ENCODE measurements around the gene FYN. TPM values are rescaled to one million over a fixed set of nuclear protein-coding genes. Genes with fewer than 3 reads are reported as not detected.

The FYN gene
- total RNA-seq, 2 donors from 2014 or later, result 25.7 to 83.1 TPM

GRCh38 chr6:111673532-111673931, 199.7 kb downstream of the FYN start:
- TF ChIP-seq, protein P1, sequence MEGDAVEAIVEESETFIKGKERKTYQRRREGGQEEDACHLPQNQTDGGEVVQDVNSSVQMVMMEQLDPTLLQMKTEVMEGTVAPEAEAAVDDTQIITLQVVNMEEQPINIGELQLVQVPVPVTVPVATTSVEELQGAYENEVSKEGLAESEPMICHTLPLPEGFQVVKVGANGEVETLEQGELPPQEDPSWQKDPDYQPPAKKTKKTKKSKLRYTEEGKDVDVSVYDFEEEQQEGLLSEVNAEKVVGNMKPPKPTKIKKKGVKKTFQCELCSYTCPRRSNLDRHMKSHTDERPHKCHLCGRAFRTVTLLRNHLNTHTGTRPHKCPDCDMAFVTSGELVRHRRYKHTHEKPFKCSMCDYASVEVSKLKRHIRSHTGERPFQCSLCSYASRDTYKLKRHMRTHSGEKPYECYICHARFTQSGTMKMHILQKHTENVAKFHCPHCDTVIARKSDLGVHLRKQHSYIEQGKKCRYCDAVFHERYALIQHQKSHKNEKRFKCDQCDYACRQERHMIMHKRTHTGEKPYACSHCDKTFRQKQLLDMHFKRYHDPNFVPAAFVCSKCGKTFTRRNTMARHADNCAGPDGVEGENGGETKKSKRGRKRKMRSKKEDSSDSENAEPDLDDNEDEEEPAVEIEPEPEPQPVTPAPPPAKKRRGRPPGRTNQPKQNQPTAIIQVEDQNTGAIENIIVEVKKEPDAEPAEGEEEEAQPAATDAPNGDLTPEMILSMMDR (IDR thresholded peaks at IDR 0.05), result no peak
- no peak for TF ChIP-seq POLR2A (IDR thresholded peaks at IDR 0.05)
- no peak for DNase-seq
- H3K27ac ChIP-seq, result no peak overlapping the region
- intact Hi-C loops (cut with DNase I), result no loop called here
- 73 to 77% methylated on average over 8 of the region's 8 CpGs for WGBS, 2 donors
- H3K36me3 ChIP-seq (replicated peaks in 1 of 2; ENCODE audit: insufficient read depth in 1 of 2, low read depth in 2 of 2), result no peaks in the 10 kb centered on the region
- H3K27me3 ChIP-seq, result no peaks in the 10 kb centered on the region
- no peak for ATAC-seq
- H3K4me3 ChIP-seq, result no peak overlapping the region
- H3K9me3 ChIP-seq, result no peaks in the 10 kb centered on the region
- peaks cover 8% of the 10 kb centered on the region for H3K4me1 ChIP-seq

GRCh38 chr6:111672761-111673450, 200.3 kb downstream of the FYN start:
- H3K27ac ChIP-seq, result no peak overlapping the region
- no peaks in the 10 kb centered on the region for H3K9me3 ChIP-seq
- no peaks in the 10 kb centered on the region for H3K36me3 ChIP-seq (replicated peaks in 1 of 2; ENCODE audit: insufficient read depth in 1 of 2, low read depth in 2 of 2)
- no peak for TF ChIP-seq POLR2A (IDR thresholded peaks at IDR 0.05)
- TF ChIP-seq, protein P1 (IDR thresholded peaks at IDR 0.05), result no peak
- ATAC-seq (no peak), DNase-seq (no peak)
- WGBS, 2 donors, result 73 to 74% methylated on average over 17 of the region's 17 CpGs
- peaks cover 8% of the 10 kb centered on the region for H3K4me1 ChIP-seq
- H3K4me3 ChIP-seq, result no peak overlapping the region
- H3K27me3 ChIP-seq, result no peaks in the 10 kb centered on the region
- intact Hi-C loops (cut with DNase I), result no loop called here

- H3K36me3 ChIP-seq (replicated peaks in 1 of 2; ENCODE audit: insufficient read depth in 1 of 2, low read depth in 2 of 2), result no peaks in the 10 kb centered on the region
- 76 to 89% methylated on average over 4 of the region's 4 CpGs for WGBS, 2 donors
- no peaks in the 10 kb centered on the region for H3K9me3 ChIP-seq
- H3K4me1 ChIP-seq, result no peaks in the 10 kb centered on the region
- TF ChIP-seq POLR2A (IDR thresholded peaks at IDR 0.05), result no peak
- TF ChIP-seq, protein P1 (IDR thresholded peaks at IDR 0.05), result no peak
- intact Hi-C loops (cut with DNase I), result no loop called here
- no peak overlapping the region for H3K27ac ChIP-seq
- no peaks in the 10 kb centered on the region for H3K27me3 ChIP-seq
- H3K4me3 ChIP-seq, result no peak overlapping the region
- ATAC-seq (no peak), DNase-seq (no peak)
Measured at GRCh38 chr6:111669326-111669725, 203.9 kb downstream of the FYN start.

DNA sequence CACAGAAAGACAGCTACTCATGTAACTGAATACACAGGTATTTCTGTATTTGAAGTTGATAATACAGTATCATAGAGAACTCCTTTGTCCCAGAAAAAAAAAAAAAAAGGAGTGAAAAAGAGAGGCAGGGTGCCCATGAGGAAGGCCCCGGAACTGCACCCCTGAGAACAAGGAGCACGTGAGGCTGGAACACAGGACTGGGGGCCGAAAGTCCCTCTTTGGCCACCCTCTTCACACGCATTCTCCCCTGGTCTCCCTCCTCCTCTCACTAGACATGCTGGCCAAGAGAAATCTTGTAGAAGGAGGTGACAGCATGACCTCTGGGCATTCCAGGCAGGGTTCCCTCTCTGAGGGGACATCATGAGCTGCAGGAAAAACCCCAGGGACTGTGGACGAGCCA, 204.8 kb downstream of the FYN start:
- Histone ChIP-seq H3K27me3 (no peaks in the 10 kb centered on the region), H3K36me3 (replicated peaks in 1 of 2; ENCODE audit: insufficient read depth in 1 of 2, low read depth in 2 of 2) (no peaks in the 10 kb centered on the region), H3K4me1 (no peaks in the 10 kb centered on the region), H3K9me3 (no peaks in the 10 kb centered on the region), H3K4me3 (no peak overlapping the region), H3K27ac (no peak overlapping the region)
- ATAC-seq (no peak), DNase-seq (no peak)
- no peak for TF ChIP-seq POLR2A (IDR thresholded peaks at IDR 0.05)
- TF ChIP-seq, protein P1 (IDR thresholded peaks at IDR 0.05), result peak in 1 of 7 experiments; percentile 15
- 68 to 87% methylated on average over 5 of the region's 5 CpGs for WGBS, 2 donors
- intact Hi-C loops (cut with DNase I), result no loop called here

DNA sequence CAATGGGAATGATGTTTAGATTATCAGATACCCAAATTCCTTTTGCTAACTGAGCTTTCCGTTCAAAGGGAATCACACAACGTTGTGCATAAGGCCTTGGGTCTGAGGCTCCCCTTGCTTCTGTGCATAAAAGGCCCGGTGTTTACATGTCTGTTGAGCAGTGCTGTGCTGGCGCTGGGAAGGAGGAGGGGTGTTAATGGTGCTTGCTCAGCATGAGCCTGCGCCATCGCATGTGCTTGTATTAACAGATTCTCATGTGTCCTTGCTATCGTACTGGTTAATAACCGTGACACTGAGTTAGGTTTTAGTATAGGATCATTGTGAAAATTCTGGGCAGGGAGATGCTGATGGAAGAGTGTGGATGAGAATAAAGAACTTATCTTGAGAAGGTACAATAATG, 205.3 kb downstream of the FYN start:
- peak in 1 of 4 donors; percentile 33 for DNase-seq
- Histone ChIP-seq H3K4me3 (no peak overlapping the region), H3K27ac (no peak overlapping the region), H3K9me3 (no peaks in the 10 kb centered on the region), H3K4me1 (no peaks in the 10 kb centered on the region), H3K27me3 (no peaks in the 10 kb centered on the region), H3K36me3 (replicated peaks in 1 of 2; ENCODE audit: insufficient read depth in 1 of 2, low read depth in 2 of 2) (no peaks in the 10 kb centered on the region)
- TF ChIP-seq POLR2A (IDR thresholded peaks at IDR 0.05), result no peak
- TF ChIP-seq, protein P1 (IDR thresholded peaks at IDR 0.05), result no peak
- 82 to 85% methylated on average over 8 of the region's 8 CpGs for WGBS, 2 donors
- no peak for ATAC-seq
- intact Hi-C loops (cut with DNase I), result no loop called here
